Right cardiac atrium (tissue), 5 donors: ENCODE measurements around the gene SLC36A3. TPM values are rescaled to one million over a fixed set of nuclear protein-coding genes. Genes with fewer than 3 reads are reported as not detected.

Source experiments
- ATAC-seq, 2 donors: fragments of 200-7000 bp; cut with Tn5 transposase; one replicate each; pipeline versions ENCODE4 v1.8.0 to v1.9.1; 2020; ENCODE audit warnings: moderate library complexity in 2 of 2, mild to moderate bottlenecking in 1 of 2
- DNase-seq, 3 donors: peaks; one replicate each; pipeline ENCODE4 v3.0.0-alpha.2; 2020
- H3K27ac ChIP-seq: one replicate; pipeline ENCODE4 v1.5.1; 2013; ENCODE audit warnings: mild to moderate bottlenecking, low read length, control low read depth, moderate library complexity
- H3K27me3 ChIP-seq: one replicate; pipeline ENCODE4 v1.6.1; 2013; ENCODE audit not compliant: control insufficient read depth, insufficient read depth
- H3K4me1 ChIP-seq: one replicate; pipeline ENCODE4 v1.6.1; 2013; ENCODE audit warnings: low read length; ENCODE audit not compliant: control insufficient read depth, insufficient read depth
- H3K4me3 ChIP-seq: one replicate; pipeline ENCODE4 v1.5.1; 2013; ENCODE audit warnings: low read length, control low read depth
- H3K9me3 ChIP-seq: one replicate; pipeline ENCODE4 v1.6.1; 2013; ENCODE audit warnings: low read length; ENCODE audit not compliant: control insufficient read depth
- WGBS: extraction: QIAGEN DNeasy Blood & Tissue Kit; methylation state at CpG from one replicate; pipeline ENCODE4 v1.1.7; 2013; 5-methylcytosine and 5-hydroxymethylcytosine counted together
- intact Hi-C, 4 donors: fragments of 100-400 bp; cut with DNase I; formaldehyde crosslinking; loops; one replicate each; pipeline versions ENCODE4 v1.11.0 to v1.14.0; 2022 to 2023
- long read RNA-seq, 4 donors: library from polyadenylated mRNA; unstranded; transcript quantifications; one replicate each; pipeline ENCODE4 v2.0.0, GENCODE V29; 2020 to 2021
- polyA plus RNA-seq: library from polyadenylated mRNA; stranded (reverse); fragments of 200-250 nt; gene quantifications from one replicate; pipeline ENCODE4 v1.2.3, GENCODE V29; 2013
- total RNA-seq, 4 donors: library from RNA; stranded (reverse); fragmentation: NEBNext Ultra II Directional; extraction: Animal tissue kit (Norgen Biotek cat#: 25700); gene quantifications; one replicate each; pipeline ENCODE4 v1.2.1, GENCODE V29; 2021
- donor health status: healthy with polysubstance abuse.
- donor health status: DM: no; HTN: yes; CAD: no.
- donor health status: DM: no; HTN: no; CAD: no.
- donor health status: DM: no; HTN: yes; CAD: no; lungs with severe emphysema.
- donor health status: DM: yes; HTN: yes; CAD: no.

Gene SLC36A3
- total RNA-seq (not detected), polyA plus RNA-seq (not detected)
- long read RNA-seq, donor 1, result 0 reads
- long read RNA-seq, donor 2, result 0 reads
- long read RNA-seq, donor 3, result 0 reads
- long read RNA-seq, donor 4, result 0 reads

DNA sequence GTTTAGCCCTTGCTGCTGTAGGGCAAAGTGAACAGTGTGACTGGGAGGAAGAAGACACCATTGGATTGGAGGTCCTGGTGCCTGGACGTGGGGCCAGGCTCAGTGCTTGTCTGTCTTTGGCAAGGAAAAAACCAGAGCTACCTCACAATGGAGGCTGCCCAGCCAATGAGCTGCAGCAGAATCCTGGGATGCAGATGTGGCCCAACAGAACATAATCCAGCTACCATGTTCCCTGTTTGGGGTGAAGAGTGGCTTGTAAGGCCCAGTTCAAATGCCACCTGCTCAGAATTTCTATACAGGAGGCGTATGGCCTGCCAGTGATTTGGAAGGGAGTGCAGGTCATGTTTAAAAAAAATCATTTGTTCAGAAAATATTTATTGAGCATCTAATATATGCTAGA is at the start of gene SLC36A3:
TSS of gene SLC36A3 (minus strand) at position 101 of the 400 bp plus-strand sequence. CDS start 412 bp downstream, outside the sequence.
- no peak for DNase-seq
- no peak within 1 kb of the TSS for H3K4me3 ChIP-seq
- WGBS, result 84% methylated on average over 2 of the region's 2 CpGs
- H3K4me1 ChIP-seq, result no peaks in the 10 kb centered on the region
- H3K27ac ChIP-seq, result no peak within 1 kb of the TSS
- H3K27me3 ChIP-seq, result no peaks in the 10 kb centered on the region
- intact Hi-C loops, result no loop called here
- H3K9me3 ChIP-seq, result no peaks in the 10 kb centered on the region
- ATAC-seq, result no peak

- H3K9me3 ChIP-seq, result no peaks in the 10 kb centered on the region
- H3K27ac ChIP-seq, result no peak overlapping the region
- intact Hi-C loops, result no loop called here
- 86% methylated on average over 1 of the region's 1 CpG for WGBS
- no peaks in the 10 kb centered on the region for H3K27me3 ChIP-seq
- H3K4me1 ChIP-seq, result no peaks in the 10 kb centered on the region
- DNase-seq (no peak), ATAC-seq (no peak)
- H3K4me3 ChIP-seq, result no peak overlapping the region
These were observed 48.1 kb upstream of the SLC36A3 start for GRCh38 chr5:151351671-151352070.

- no peak for ATAC-seq
- no peak for DNase-seq
- H3K4me1 ChIP-seq, result peaks cover 5% of the 10 kb centered on the region
- no peaks in the 10 kb centered on the region for H3K9me3 ChIP-seq
- no peak overlapping the region for H3K4me3 ChIP-seq
- WGBS, result 37% methylated on average over 6 of the region's 6 CpGs
- H3K27ac ChIP-seq, result no peak overlapping the region
- no peaks in the 10 kb centered on the region for H3K27me3 ChIP-seq
- intact Hi-C loops, result no loop called here
These were observed 45.2 kb upstream of the SLC36A3 start for GRCh38 chr5:151348789-151349188.

DNA sequence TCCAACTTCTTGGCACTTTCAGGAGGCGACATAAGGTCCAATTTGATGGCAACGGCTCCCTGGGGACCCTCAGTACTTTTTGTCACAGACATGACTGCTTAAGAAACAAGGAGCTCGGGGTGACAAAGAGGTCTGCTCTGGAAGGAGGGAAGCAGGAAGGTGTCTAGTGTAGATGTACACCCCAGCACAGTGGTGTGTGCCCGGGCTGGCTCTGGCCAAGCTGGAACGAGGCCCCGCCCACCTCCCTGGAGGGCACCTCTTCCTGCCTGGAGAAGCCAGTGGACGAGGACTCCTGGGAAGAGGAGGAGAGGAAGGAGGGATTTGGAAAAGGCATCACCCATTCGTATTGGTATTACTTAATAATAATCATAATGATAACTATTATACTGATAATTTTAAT is 43.8 kb upstream of the SLC36A3 start, which contains the start of gene SLC36A2:
TSS of gene SLC36A2 (minus strand) at position 191 of the 400 bp plus-strand sequence. CDS start at position 92, 99 bp downstream.
- intact Hi-C loops, result no loop called here
- H3K27ac ChIP-seq, result no peak within 1 kb of the TSS
- 56% methylated on average over 8 of the region's 8 CpGs for WGBS
- no peaks in the 10 kb centered on the region for H3K27me3 ChIP-seq
- ATAC-seq (no peak), DNase-seq (no peak)
- H3K9me3 ChIP-seq, result no peaks in the 10 kb centered on the region
- peaks cover 5% of the 10 kb centered on the region for H3K4me1 ChIP-seq
- no peak within 1 kb of the TSS for H3K4me3 ChIP-seq

- 31% methylated on average over 8 of the region's 8 CpGs for WGBS
- DNase-seq (no peak), ATAC-seq (no peak)
- intact Hi-C loops, result no loop called here
- Histone ChIP-seq H3K27ac (no peak overlapping the region), H3K4me3 (no peak overlapping the region), H3K27me3 (no peaks in the 10 kb centered on the region), H3K9me3 (no peaks in the 10 kb centered on the region), H3K4me1 (peaks cover 5% of the 10 kb centered on the region)
These were observed 42.4 kb upstream of the SLC36A3 start for GRCh38 chr5:151345808-151346478.

GRCh38 chr5:151345187-151345807 is 41.7 kb upstream of the SLC36A3 start:
- Histone ChIP-seq H3K9me3 (no peaks in the 10 kb centered on the region), H3K27me3 (no peaks in the 10 kb centered on the region), H3K4me1 (peaks cover 5% of the 10 kb centered on the region), H3K4me3 (no peak overlapping the region), H3K27ac (no peak overlapping the region)
- intact Hi-C loops, result no loop called here
- ATAC-seq (no peak), DNase-seq (no peak)
- 34% methylated on average over 11 of the region's 11 CpGs for WGBS

- H3K4me1 ChIP-seq, result peaks cover 5% of the 10 kb centered on the region
- H3K27me3 ChIP-seq, result no peaks in the 10 kb centered on the region
- 88% methylated on average over 7 of the region's 7 CpGs for WGBS
- H3K4me3 ChIP-seq, result no peak overlapping the region
- ATAC-seq, result no peak
- H3K9me3 ChIP-seq, result no peaks in the 10 kb centered on the region
- no peak for DNase-seq
- H3K27ac ChIP-seq, result no peak overlapping the region
- intact Hi-C loops, result no loop called here
These were observed 40.5 kb upstream of the SLC36A3 start for GRCh38 chr5:151344088-151344487.

- H3K27ac ChIP-seq, result no peak overlapping the region
- WGBS, result 72% methylated on average over 3 of the region's 3 CpGs
- H3K9me3 ChIP-seq, result no peaks in the 10 kb centered on the region
- H3K4me1 ChIP-seq, result no peaks in the 10 kb centered on the region
- H3K4me3 ChIP-seq, result no peak overlapping the region
- DNase-seq (no peak), ATAC-seq (no peak)
- intact Hi-C loops, result no loop called here
- no peaks in the 10 kb centered on the region for H3K27me3 ChIP-seq
These were observed 36.4 kb upstream of the SLC36A3 start for GRCh38 chr5:151340004-151340403.

DNA sequence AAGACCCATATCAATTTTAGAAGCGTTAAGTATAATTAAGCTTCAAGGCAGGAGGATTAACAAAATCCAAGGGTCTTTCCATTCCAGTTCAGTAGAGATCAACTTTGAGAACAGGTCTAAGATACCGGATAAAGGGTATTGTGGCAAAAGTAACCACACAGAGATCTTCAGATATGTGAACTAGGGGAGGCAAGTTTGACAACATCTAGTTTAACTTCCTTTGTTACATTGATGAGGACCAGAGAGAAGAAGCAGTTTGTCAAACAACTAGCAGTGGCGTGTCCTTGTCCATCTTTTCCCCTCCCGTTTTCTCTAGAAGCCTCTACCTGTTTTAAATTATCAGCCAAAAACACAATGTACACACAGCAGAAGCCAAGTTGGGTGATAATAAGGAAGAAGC is 35.2 kb upstream of the SLC36A3 start:
- WGBS, result 87% methylated on average over 4 of the region's 4 CpGs
- Histone ChIP-seq H3K9me3 (no peaks in the 10 kb centered on the region), H3K27me3 (no peaks in the 10 kb centered on the region), H3K27ac (no peak overlapping the region), H3K4me3 (no peak overlapping the region), H3K4me1 (no peaks in the 10 kb centered on the region)
- no peak for DNase-seq
- intact Hi-C loops, result no loop called here
- ATAC-seq, result no peak

GRCh38 chr5:151332857-151333256 is 29.3 kb upstream of the SLC36A3 start:
- Histone ChIP-seq H3K4me3 (no peak overlapping the region), H3K4me1 (no peaks in the 10 kb centered on the region), H3K27ac (no peak overlapping the region), H3K27me3 (no peaks in the 10 kb centered on the region), H3K9me3 (no peaks in the 10 kb centered on the region)
- intact Hi-C loops, result no loop called here
- DNase-seq (no peak), ATAC-seq (no peak)
- 70% methylated on average over 2 of the region's 2 CpGs for WGBS

DNA sequence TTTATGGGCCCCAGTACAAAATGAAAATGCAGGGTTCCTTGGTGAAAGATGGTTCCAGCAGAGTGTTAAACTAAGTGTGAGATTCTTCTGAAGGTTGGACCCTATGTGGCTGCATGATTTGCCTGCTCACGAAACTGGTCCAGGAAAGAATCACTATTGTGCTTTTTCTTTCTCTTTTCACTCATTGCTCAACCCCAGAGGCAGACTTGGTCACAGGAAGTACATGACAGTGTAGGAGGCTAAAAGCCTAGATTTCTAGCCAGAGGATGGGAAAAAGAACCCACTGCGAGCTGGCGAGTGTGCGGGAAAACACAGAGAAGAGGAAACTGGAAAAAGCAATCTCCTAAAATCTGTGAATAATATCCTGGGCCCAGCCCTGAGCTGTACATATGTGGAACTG is 25.2 kb upstream of the SLC36A3 start:
- H3K9me3 ChIP-seq, result no peaks in the 10 kb centered on the region
- 60% methylated on average over 4 of the region's 4 CpGs for WGBS
- intact Hi-C loops, result no loop called here
- H3K4me3 ChIP-seq, result no peak overlapping the region
- H3K4me1 ChIP-seq, result no peaks in the 10 kb centered on the region
- H3K27me3 ChIP-seq, result no peaks in the 10 kb centered on the region
- DNase-seq (no peak), ATAC-seq (peak in 1 of 2 donors; percentile 26)
- no peak overlapping the region for H3K27ac ChIP-seq
